GM12891 (cell line): ENCODE results near the gene NOTCH1.

Experiments
- POLR2A ChIP-seq: IDR thresholded peaks from 2 replicates; pipeline ENCODE4 v1.6.1; 2011; ENCODE audit warnings: low read depth, low read length, control low read depth
- POLR2AphosphoS5 ChIP-seq: IDR thresholded peaks from 2 replicates; pipeline ENCODE4 v1.6.1; 2011; ENCODE audit warnings: low read depth, low read length, control low read depth
- POU2F2 ChIP-seq: IDR thresholded peaks from 2 replicates; pipeline ENCODE4 v1.6.1; 2011; ENCODE audit warnings: low read depth, mild to moderate bottlenecking, control low read depth, low read length, moderate library complexity
- SPI1 ChIP-seq: IDR thresholded peaks from 2 replicates; pipeline ENCODE4 v1.6.1; 2011; ENCODE audit warnings: low read depth, low read length, control low read depth
- TAF1 ChIP-seq: IDR thresholded peaks from 2 replicates; pipeline ENCODE4 v1.6.1; 2011; ENCODE audit warnings: low read depth, low read length, control low read depth

DNA sequence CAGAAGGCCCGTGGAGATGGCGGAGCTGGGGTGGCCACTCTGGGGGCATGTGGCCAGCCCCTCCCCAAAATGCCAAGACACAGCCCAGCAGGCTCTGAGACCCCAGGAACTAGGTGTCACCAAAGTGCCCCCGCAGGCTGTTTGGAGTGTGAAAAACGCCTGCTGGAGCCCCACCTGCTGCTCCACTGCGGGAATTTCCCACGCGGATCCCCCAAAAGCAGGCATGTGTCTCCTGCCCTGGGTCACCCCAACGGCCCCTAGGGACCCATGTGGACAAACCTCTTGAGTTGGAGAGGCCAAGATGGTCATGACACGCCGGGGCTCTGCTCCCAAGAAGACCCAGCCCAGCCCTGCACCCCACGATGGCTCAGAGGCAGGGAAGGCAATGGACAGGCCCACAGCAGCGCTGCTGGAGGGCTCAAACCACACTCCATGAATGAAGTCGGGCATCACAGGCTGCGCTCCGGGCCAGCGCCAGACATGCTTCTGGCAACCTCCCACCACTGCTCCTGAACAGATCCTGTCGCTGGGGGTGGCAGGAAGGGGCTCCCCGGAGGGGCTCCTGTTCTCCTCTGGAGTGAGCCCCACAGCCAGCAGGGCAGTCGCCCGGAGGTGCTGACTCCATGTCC, 15.3 kb downstream of the NOTCH1 start:
- TF ChIP-seq POLR2A (no peak), POLR2AphosphoS5 (no peak), SPI1 (no peak), TAF1 (no peak), POU2F2 (no peak)
